K562 (cell line): ENCODE data around the gene HOXC5. TPM values are rescaled to one million over a fixed set of nuclear protein-coding genes. Genes with fewer than 3 reads are reported as not detected.

Experiments
- ATAC-seq: fragments of 200-7000 bp; cut with Tn5 transposase; 3 replicates; pipeline ENCODE4 v1.9.1; 2020; ENCODE audit warnings: moderate library complexity
- BruUV-seq: library from RNA; stranded (reverse); fragments of 400-500 nt; replicated peaks from 2 replicates; lab custom pipeline; 2021; lab: Mats Ljungman, UMichigan
- CTCF ChIA-PET: fragments of 300-600 bp; formaldehyde crosslinking; extraction: SDS; loops from one replicate; lab custom pipeline; 2021; ENCODE audit warnings: low intra/inter-chr PET ratio; lab: Yijun Ruan, JAX
- POLR2A ChIA-PET: fragments of 300-600, 350-650 bp; sonication (Branson Sonifier 250); formaldehyde crosslinking; extraction: SDS; loops from one replicate; lab custom pipeline; 2021; ENCODE audit warnings: antibody characterized with exemption, inconsistent platforms; lab: Yijun Ruan, JAX
- DNase-seq, 4 experiments: peaks; one replicate each; pipeline versions ENCODE4 v3.0.0 to v3.0.0-alpha.2; 2011 to 2018; ENCODE audit warnings: low spot score in 3 of 4, mixed read lengths in 3 of 4; ENCODE audit errors: extremely low read depth in 1 of 4
- FAIRE-seq: peaks from 2 replicates; lab custom pipeline; 2011; peaks lifted over from hg19 to GRCh38; lab: Jason Lieb, UNC
- H2AFZ ChIP-seq: 2 replicates; pipeline ENCODE4 v1.6.0; 2011; ENCODE audit warnings: low read depth, low read length, control low read depth, inconsistent platforms
- H3K27ac ChIP-seq: fragments of 200-600 bp; 3 replicates; pipeline ENCODE4 v1.8.0; 2011; ENCODE audit warnings: low read depth, mild to moderate bottlenecking, control low read depth, inconsistent platforms, low read length, moderate library complexity, mixed read lengths; ENCODE audit errors: extremely low read depth
- H3K27me3 ChIP-seq, 2 experiments: fragments of 300-600 bp in 1 of 2; 2 replicates in 1 of 2; 3 replicates in 1 of 2; pipeline versions ENCODE4 v1.6.0 to v1.8.0; 2011; ENCODE audit warnings: inconsistent platforms in 2 of 2, low read length in 2 of 2, mild to moderate bottlenecking in 1 of 2, mixed read lengths in 1 of 2, moderate library complexity in 1 of 2; ENCODE audit not compliant: control insufficient read depth in 2 of 2, insufficient read depth in 2 of 2
- H3K36me3 ChIP-seq: fragments of 300-600 bp; 3 replicates; pipeline ENCODE4 v1.8.0; 2011; ENCODE audit warnings: mild to moderate bottlenecking, low read length, inconsistent platforms; ENCODE audit not compliant: control insufficient read depth, insufficient read depth
- H3K4me1 ChIP-seq, 2 experiments: fragments of 200-600 bp in 1 of 2; replicated peaks in 1 of 2; 2 replicates in 1 of 2; 3 replicates in 1 of 2; pipeline versions ENCODE4 v1.5.1 to v1.8.0; 2011; ENCODE audit warnings: inconsistent platforms in 2 of 2, low read length in 2 of 2, mild to moderate bottlenecking in 1 of 2, mixed read lengths in 1 of 2, moderate library complexity in 1 of 2; ENCODE audit not compliant: control insufficient read depth in 2 of 2, insufficient read depth in 2 of 2
- H3K4me2 ChIP-seq: 2 replicates; pipeline ENCODE4 v1.6.1; 2011; ENCODE audit warnings: low read length, control low read depth, inconsistent platforms, mixed read lengths; ENCODE audit not compliant: insufficient read depth
- H3K4me3 ChIP-seq: fragments of 200-600 bp; sonication (generic), shearing (Covaris generic); 2 replicates; pipeline ENCODE4 v1.5.1; 2016; ENCODE audit warnings: control low read depth, inconsistent platforms
- H3K79me2 ChIP-seq: fragments of 200-600 bp; 3 replicates; pipeline ENCODE4 v1.8.0; 2011; ENCODE audit warnings: low read length, inconsistent platforms; ENCODE audit not compliant: control insufficient read depth, insufficient read depth
- H3K9ac ChIP-seq, 2 experiments: 2 replicates each; pipeline versions ENCODE4 v1.6.0 to v1.6.1; 2011; ENCODE audit warnings: low read depth in 2 of 2, low read length in 2 of 2, control low read depth in 1 of 2, inconsistent platforms in 1 of 2, mild to moderate bottlenecking in 1 of 2, mixed read lengths in 1 of 2; ENCODE audit not compliant: insufficient read depth in 1 of 2
- H3K9me1 ChIP-seq: one replicate; pipeline ENCODE4 v1.6.0; 2011; ENCODE audit warnings: inconsistent platforms, mild to moderate bottlenecking, low read length, moderate library complexity; ENCODE audit not compliant: control insufficient read depth, insufficient read depth
- H3K9me3 ChIP-seq: replicated peaks from 2 replicates; pipeline ENCODE4 v1.5.1; 2011; ENCODE audit warnings: low read depth, low read length, inconsistent platforms; ENCODE audit not compliant: control insufficient read depth, insufficient read depth
- H4K20me1 ChIP-seq: replicated peaks from 2 replicates; pipeline ENCODE4 v1.6.1; 2011; ENCODE audit warnings: low read length, inconsistent platforms, mixed read lengths; ENCODE audit not compliant: control insufficient read depth, insufficient read depth
- BMI1 ChIP-seq: fragments of 150-350 bp; IDR thresholded peaks from 2 replicates; pipeline ENCODE4 v1.6.1; 2014; ENCODE audit warnings: low read length
- CBX3 ChIP-seq, 2 experiments: IDR thresholded peaks; 1 replicate in 1 of 2; 2 replicates in 1 of 2; pipeline ENCODE4 v1.6.1; 2012; ENCODE audit warnings: inconsistent platforms in 2 of 2, low read length in 2 of 2, borderline replicate concordance in 1 of 2, control low read depth in 1 of 2
- CREM ChIP-seq: IDR thresholded peaks from 2 replicates; pipeline ENCODE4 v1.6.1; 2014; ENCODE audit warnings: antibody characterized with exemption, low read depth
- HMG20A ChIP-seq: fragments of 450-650 bp; formaldehyde crosslinking; conservative IDR thresholded peaks from 2 replicates; pipeline ENCODE4 v1.4.0; 2020; ENCODE audit warnings: mild to moderate bottlenecking, mixed read lengths
- HSF4 ChIP-seq: fragments of 250-450 bp; sonication (Bioruptor Pico); IDR thresholded peaks from 2 replicates; pipeline ENCODE4 v2.1.2; 2022; ENCODE audit warnings: mild to moderate bottlenecking, moderate library complexity, borderline replicate concordance
- ILF3 ChIP-seq: fragments of 450-650 bp; IDR thresholded peaks from 2 replicates; pipeline ENCODE4 v1.6.1; 2018; ENCODE audit warnings: antibody characterized with exemption, mild to moderate bottlenecking, moderate library complexity, borderline replicate concordance
- MIER1 ChIP-seq: fragments of 450-650 bp; IDR thresholded peaks from 2 replicates; pipeline ENCODE4 v1.6.1; 2016; ENCODE audit warnings: antibody characterized with exemption, mild to moderate bottlenecking, low read depth
- PTRF ChIP-seq: fragments of 450-650 bp; IDR thresholded peaks from 2 replicates; pipeline ENCODE4 v1.6.1; 2016; ENCODE audit warnings: mild to moderate bottlenecking, missing genetic modification characterization, missing compliant biosample characterization
- RBBP5 ChIP-seq: fragments of 200-600 bp; sonication (generic); IDR thresholded peaks from 2 replicates; pipeline ENCODE4 v1.6.1; 2012; ENCODE audit warnings: borderline replicate concordance, mild to moderate bottlenecking, low read length, control low read depth, inconsistent platforms; ENCODE audit not compliant: insufficient read depth, poor library complexity, severe bottlenecking
- SMARCB1 ChIP-seq: IDR thresholded peaks from 2 replicates; pipeline ENCODE4 v1.6.1; 2011; ENCODE audit warnings: improper control_type of control experiment, low read depth; ENCODE audit not compliant: insufficient read length
- ZNF717 ChIP-seq: fragments of 250-450 bp; sonication (Bioruptor Pico); IDR thresholded peaks from 2 replicates; pipeline ENCODE4 v1.5.0; 2021
- WGBS: fragments of 100-300 bp; shearing (Covaris generic); methylation state at CpG from one replicate; pipeline ENCODE4 v1.1.6; 2016; ENCODE audit warnings: low coverage, mixed read lengths; ENCODE audit not compliant: insufficient coverage; ENCODE audit errors: missing lambda C conversion rate; 5-methylcytosine and 5-hydroxymethylcytosine counted together
- in situ Hi-C: fragments of 300-500 bp; cut with MboI; formaldehyde crosslinking; loops from 4 replicates; pipeline ENCODE4 v1.15.0; 2018; ENCODE audit warnings: inconsistent platforms, mixed read lengths
- intact Hi-C: fragments of 100-400 bp; cut with micrococcal nuclease; formaldehyde crosslinking; loops from 2 replicates; pipeline ENCODE4 v1.14.2; 2022
- polyA plus RNA-seq, 8 experiments: library from polyadenylated mRNA; depleted of rRNA in 4 of 8; stranded (reverse) in 5 of 8; unstranded in 3 of 8; fragments of >200 nt; fragmentation: Nextera tagmentation in 2 of 8; fragmentation: Illumina TruSeq in 1 of 8; extraction: Ambion mirVana in 2 of 8; extraction: Trizol in 1 of 8; gene quantifications; 2 replicates each; pipeline versions ENCODE4 v1.2.1 to v1.2.3, GENCODE V29; 2011 to 2014; ENCODE audit warnings: inconsistent platforms in 1 of 8, missing spikeins in 1 of 8
- total RNA-seq, 7 experiments: library from RNA; depleted of rRNA in 6 of 7; stranded (reverse); fragments of >200 nt in 6 of 7; fragmentation: Illumina TruSeq in 2 of 7; extraction: Trizol in 2 of 7; gene quantifications; 2 replicates each; pipeline versions ENCODE4 v1.2.1 to v1.2.3, GENCODE V29; 2011 to 2021; ENCODE audit warnings: low replicate concordance in 1 of 7
- TF ChIP-seq, protein P1 (sequence below): fragments of 450-650 bp; IDR thresholded peaks from 2 replicates; pipeline ENCODE4 v1.6.1; 2017; ENCODE audit warnings: antibody characterized with exemption
- TF ChIP-seq, protein P2 (sequence below): fragments of 450-650 bp; IDR thresholded peaks from 2 replicates; pipeline ENCODE4 v1.6.1; 2016; ENCODE audit warnings: mild to moderate bottlenecking
- TF ChIP-seq, protein P3 (sequence below): fragments of 450-650 bp; IDR thresholded peaks from 2 replicates; pipeline ENCODE4 v1.6.1; 2014; ENCODE audit warnings: low read depth, mild to moderate bottlenecking, moderate library complexity, borderline replicate concordance

Gene HOXC5
- total and polyA plus RNA-seq, 9 of the 15 experiments (the other 6 are each of a cell fraction or from before 2014, with no cell fraction given) = 0.10 to 0.44 (median 0.18) TPM; not detected in 4

DNA sequence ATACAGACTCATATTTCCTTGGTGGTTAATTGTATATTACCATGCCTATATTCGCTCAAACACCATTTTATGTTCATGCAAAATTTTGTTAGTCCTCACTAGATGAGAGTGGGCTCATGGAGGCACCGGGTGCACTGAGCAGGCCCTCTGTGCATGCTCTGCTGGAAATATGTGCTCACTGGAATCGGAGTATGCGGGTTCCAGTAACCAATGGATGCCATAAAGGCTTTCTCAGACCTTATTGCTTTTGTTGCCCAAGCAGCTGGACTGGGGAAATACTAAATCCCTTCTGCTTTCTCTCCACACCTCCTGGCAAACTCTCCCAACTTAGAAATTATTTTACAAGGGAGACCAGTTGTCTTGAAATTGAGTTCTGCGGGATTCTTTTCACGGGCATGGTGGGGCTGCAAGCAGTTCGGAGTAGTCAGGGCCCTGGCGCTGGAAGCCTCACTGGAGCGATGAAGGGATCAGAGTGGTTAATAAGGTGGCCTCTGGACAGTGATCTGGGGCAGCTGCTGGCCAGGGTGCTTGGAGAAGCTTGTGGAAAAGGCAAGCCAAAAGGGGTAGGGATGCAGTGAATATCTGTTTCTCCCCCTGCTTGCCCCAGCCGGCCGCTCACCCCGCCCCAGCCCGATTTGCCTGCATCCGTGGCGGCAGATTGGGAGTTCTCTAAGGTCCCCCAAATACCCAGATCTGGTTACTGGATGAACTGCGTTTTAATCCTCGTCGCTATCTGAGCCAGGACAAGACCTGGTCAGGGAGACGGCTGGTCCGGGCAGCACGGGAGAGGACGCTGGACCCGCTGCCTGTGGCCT lies 12.1 kb upstream of the HOXC5 start:
- Histone ChIP-seq H3K4me3 (no peak overlapping the region), H3K9me3 (no peaks in the 10 kb centered on the region), H3K79me2 (peaks cover 3% of the 10 kb centered on the region; the same call in 2 of the 3 replicates), H4K20me1 (no peaks in the 10 kb centered on the region), H3K4me1 (peaks cover 10 to 49% of the 10 kb centered on the region in 2 experiments), H3K27me3 (no peaks in the 10 kb centered on the region), H2AFZ (no peak overlapping the region), H3K4me2 (no peak overlapping the region), H3K27ac (no peak overlapping the region), H3K36me3 (no peaks in the 10 kb centered on the region), H3K9ac (peak overlapping the region in 1 of 2 experiments; percentile 73; a peak in 2 of 4 replicates), H3K9me1 (no peaks in the 10 kb centered on the region)
- BruUV-seq = no TSS peak
- no peak for FAIRE-seq
- ChIA-PET POLR2A (no interaction called here), CTCF (no interaction called here)
- no peak for DNase-seq
- in situ Hi-C loops (loop anchor here (10.0 kb wide), 1 partner anchor 174 kb away; no protein-coding TSS in a partner anchor), intact Hi-C loops (no loop called here)
- ATAC-seq = no peak
- 84% methylated on average over 22 of the region's 23 CpGs for WGBS
- TF ChIP-seq, protein P1, sequence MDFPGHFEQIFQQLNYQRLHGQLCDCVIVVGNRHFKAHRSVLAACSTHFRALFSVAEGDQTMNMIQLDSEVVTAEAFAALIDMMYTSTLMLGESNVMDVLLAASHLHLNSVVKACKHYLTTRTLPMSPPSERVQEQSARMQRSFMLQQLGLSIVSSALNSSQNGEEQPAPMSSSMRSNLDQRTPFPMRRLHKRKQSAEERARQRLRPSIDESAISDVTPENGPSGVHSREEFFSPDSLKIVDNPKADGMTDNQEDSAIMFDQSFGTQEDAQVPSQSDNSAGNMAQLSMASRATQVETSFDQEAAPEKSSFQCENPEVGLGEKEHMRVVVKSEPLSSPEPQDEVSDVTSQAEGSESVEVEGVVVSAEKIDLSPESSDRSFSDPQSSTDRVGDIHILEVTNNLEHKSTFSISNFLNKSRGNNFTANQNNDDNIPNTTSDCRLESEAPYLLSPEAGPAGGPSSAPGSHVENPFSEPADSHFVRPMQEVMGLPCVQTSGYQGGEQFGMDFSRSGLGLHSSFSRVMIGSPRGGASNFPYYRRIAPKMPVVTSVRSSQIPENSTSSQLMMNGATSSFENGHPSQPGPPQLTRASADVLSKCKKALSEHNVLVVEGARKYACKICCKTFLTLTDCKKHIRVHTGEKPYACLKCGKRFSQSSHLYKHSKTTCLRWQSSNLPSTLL = no peak
- TF ChIP-seq BMI1 = no peak
- TF ChIP-seq, protein P2, sequence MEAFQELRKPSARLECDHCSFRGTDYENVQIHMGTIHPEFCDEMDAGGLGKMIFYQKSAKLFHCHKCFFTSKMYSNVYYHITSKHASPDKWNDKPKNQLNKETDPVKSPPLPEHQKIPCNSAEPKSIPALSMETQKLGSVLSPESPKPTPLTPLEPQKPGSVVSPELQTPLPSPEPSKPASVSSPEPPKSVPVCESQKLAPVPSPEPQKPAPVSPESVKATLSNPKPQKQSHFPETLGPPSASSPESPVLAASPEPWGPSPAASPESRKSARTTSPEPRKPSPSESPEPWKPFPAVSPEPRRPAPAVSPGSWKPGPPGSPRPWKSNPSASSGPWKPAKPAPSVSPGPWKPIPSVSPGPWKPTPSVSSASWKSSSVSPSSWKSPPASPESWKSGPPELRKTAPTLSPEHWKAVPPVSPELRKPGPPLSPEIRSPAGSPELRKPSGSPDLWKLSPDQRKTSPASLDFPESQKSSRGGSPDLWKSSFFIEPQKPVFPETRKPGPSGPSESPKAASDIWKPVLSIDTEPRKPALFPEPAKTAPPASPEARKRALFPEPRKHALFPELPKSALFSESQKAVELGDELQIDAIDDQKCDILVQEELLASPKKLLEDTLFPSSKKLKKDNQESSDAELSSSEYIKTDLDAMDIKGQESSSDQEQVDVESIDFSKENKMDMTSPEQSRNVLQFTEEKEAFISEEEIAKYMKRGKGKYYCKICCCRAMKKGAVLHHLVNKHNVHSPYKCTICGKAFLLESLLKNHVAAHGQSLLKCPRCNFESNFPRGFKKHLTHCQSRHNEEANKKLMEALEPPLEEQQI = no peak
- TF ChIP-seq, protein P3, sequence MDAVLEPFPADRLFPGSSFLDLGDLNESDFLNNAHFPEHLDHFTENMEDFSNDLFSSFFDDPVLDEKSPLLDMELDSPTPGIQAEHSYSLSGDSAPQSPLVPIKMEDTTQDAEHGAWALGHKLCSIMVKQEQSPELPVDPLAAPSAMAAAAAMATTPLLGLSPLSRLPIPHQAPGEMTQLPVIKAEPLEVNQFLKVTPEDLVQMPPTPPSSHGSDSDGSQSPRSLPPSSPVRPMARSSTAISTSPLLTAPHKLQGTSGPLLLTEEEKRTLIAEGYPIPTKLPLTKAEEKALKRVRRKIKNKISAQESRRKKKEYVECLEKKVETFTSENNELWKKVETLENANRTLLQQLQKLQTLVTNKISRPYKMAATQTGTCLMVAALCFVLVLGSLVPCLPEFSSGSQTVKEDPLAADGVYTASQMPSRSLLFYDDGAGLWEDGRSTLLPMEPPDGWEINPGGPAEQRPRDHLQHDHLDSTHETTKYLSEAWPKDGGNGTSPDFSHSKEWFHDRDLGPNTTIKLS = no peak
- no peak for TF ChIP-seq RBBP5
- no peak for TF ChIP-seq PTRF (tag)
- no peak for TF ChIP-seq ILF3
- TF ChIP-seq SMARCB1 = no peak
- no peak for TF ChIP-seq HMG20A (CRISPR knock-in tag)
- no peak for TF ChIP-seq CBX3 (IDR thresholded peaks at IDR 0.05; ENCODE audit: borderline replicate concordance in 1 of 2, low read length in 2 of 2)
- TF ChIP-seq MIER1 = no peak
- TF ChIP-seq CREM = no peak
- no peak for TF ChIP-seq HSF4
- no peak for TF ChIP-seq ZNF717 (CRISPR knock-in tag)
